ENCODE measurements around the gene NELL2. TPM values are rescaled to one million over a fixed set of nuclear protein-coding genes. Genes with fewer than 3 reads are reported as not detected.

The NELL2 gene
- total RNA-seq, 1 experiment from 2014 or later: 32.7 TPM

- TF ChIP-seq, protein P1, sequence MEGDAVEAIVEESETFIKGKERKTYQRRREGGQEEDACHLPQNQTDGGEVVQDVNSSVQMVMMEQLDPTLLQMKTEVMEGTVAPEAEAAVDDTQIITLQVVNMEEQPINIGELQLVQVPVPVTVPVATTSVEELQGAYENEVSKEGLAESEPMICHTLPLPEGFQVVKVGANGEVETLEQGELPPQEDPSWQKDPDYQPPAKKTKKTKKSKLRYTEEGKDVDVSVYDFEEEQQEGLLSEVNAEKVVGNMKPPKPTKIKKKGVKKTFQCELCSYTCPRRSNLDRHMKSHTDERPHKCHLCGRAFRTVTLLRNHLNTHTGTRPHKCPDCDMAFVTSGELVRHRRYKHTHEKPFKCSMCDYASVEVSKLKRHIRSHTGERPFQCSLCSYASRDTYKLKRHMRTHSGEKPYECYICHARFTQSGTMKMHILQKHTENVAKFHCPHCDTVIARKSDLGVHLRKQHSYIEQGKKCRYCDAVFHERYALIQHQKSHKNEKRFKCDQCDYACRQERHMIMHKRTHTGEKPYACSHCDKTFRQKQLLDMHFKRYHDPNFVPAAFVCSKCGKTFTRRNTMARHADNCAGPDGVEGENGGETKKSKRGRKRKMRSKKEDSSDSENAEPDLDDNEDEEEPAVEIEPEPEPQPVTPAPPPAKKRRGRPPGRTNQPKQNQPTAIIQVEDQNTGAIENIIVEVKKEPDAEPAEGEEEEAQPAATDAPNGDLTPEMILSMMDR (conservative IDR thresholded peaks at IDR 0.05): no peak
- Histone ChIP-seq H3K9ac (ENCODE audit: extremely low read depth, insufficient read length, low read length) (no peak overlapping the region), H4K5ac (ENCODE audit: insufficient read length, low read depth, low read length) (no peak overlapping the region), H4K8ac (replicated peaks; ENCODE audit: insufficient read length, low read depth, low read length) (no peak overlapping the region), H3T11ph (ENCODE audit: low read length) (no peak overlapping the region), H3K56ac (ENCODE audit: insufficient read length, low read depth, low read length) (no peak overlapping the region), H4K91ac (ENCODE audit: insufficient read length, low read depth, low read length) (no peak overlapping the region), H3K23ac (ENCODE audit: insufficient read length, low read depth, low read length) (no peak overlapping the region), H3K27ac (ENCODE audit: insufficient read length, low read depth, low read length) (no peak overlapping the region), H2BK20ac (ENCODE audit: low read depth, low read length, poor library complexity, severe bottlenecking) (no peak overlapping the region), H2BK120ac (ENCODE audit: low read depth, low read length, poor library complexity, severe bottlenecking) (no peak overlapping the region), H2AK5ac (ENCODE audit: insufficient read length, low read length) (no peak overlapping the region), H2BK5ac (ENCODE audit: insufficient read length, low read length) (no peak overlapping the region), H2BK15ac (ENCODE audit: low read depth, low read length) (no peak overlapping the region), H3K18ac (ENCODE audit: insufficient read length, low read depth, low read length) (no peak overlapping the region), H3K79me2 (ENCODE audit: insufficient read depth, low read length) (no peaks in the 10 kb centered on the region), H4K20me1 (ENCODE audit: control insufficient read depth, insufficient read depth, insufficient read length) (no peaks in the 10 kb centered on the region), H3K23me2 (ENCODE audit: insufficient read length, low read depth, low read length, poor library complexity, severe bottlenecking) (no peaks in the 10 kb centered on the region), H3K14ac (ENCODE audit: insufficient read depth, low read length) (no peak overlapping the region), H3K27me3 (ENCODE audit: insufficient read depth, low read length) (no peaks in the 10 kb centered on the region), H2BK12ac (ENCODE audit: insufficient read length, low read depth, low read length) (no peak overlapping the region), H3K4me2 (ENCODE audit: insufficient read depth, insufficient read length, low read length) (no peak overlapping the region), H3K79me1 (ENCODE audit: insufficient read depth, low read depth, low read length, poor library complexity, severe bottlenecking) (no peaks in the 10 kb centered on the region), H2AFZ (ENCODE audit: low read length) (no peak overlapping the region), H3K4me1 (ENCODE audit: insufficient read depth, low read length) (peaks cover 3% of the 10 kb centered on the region; the same call in 1 of the 2 replicates), H3K9me3 (ENCODE audit: control insufficient read depth, low read depth, low read length) (no peaks in the 10 kb centered on the region), H3K4ac (ENCODE audit: low read depth, low read length) (no peak overlapping the region)
- Mint-ChIP-seq H3K4me1 (peaks cover 19 to 20% of the 10 kb centered on the region in 2 experiments), H3K27me3 (ENCODE audit: low read depth) (no peaks in the 10 kb centered on the region), H3K36me3 (ENCODE audit: insufficient read depth in 1 of 3, low read depth in 3 of 3) (peaks cover 4 to 10% (median 8%) of the 10 kb centered on the region in 3 experiments; a peak in 6 of 7 replicates), H3K27ac (no peak overlapping the region), H3K9me3 (peaks cover 0 to 3% of the 10 kb centered on the region in 2 experiments; a peak in 2 of 5 replicates), H3K4me3 (no peak overlapping the region)
- no peak for DNase-seq
Observed at GRCh38 chr12:44655846-44656245, 220.3 kb downstream of the NELL2 start.

Measured in H9 (cell line).